Astrocyte (in vitro differentiated cells and primary cell): ENCODE measurements around the gene TRIM47. TPM values are rescaled to one million over a fixed set of nuclear protein-coding genes. Genes with fewer than 3 reads are reported as not detected.
A peak's percentile ranks its signal among the peaks of the same experiment; 100 is the strongest.
"Not testable (repeated sequence)": the region's sequence is repeated elsewhere in the genome, so short reads cannot be mapped to it uniquely, and the experiment has no call there.

ENCODE experiments used
- DNase-seq: peaks from one replicate; pipeline ENCODE4 v3.0.0-alpha.2; 2010; ENCODE audit warnings: low read depth
- FAIRE-seq: peaks from 2 replicates; lab custom pipeline; 2011; peaks lifted over from hg19 to GRCh38; lab: Jason Lieb, UNC
- H2AFZ ChIP-seq: 2 replicates; pipeline ENCODE4 v1.6.0; 2012; ENCODE audit warnings: low read depth, low read length, inconsistent platforms
- H3K27ac ChIP-seq: 2 replicates; pipeline ENCODE4 v1.5.1; 2011; ENCODE audit warnings: low read depth, low read length, inconsistent platforms
- H3K27me3 ChIP-seq: 2 replicates; pipeline ENCODE4 v1.6.0; 2011; ENCODE audit warnings: low read length, inconsistent platforms; ENCODE audit not compliant: insufficient read depth
- H3K36me3 ChIP-seq: 2 replicates; pipeline ENCODE4 v1.5.1; 2011; ENCODE audit warnings: low read length, inconsistent platforms; ENCODE audit not compliant: insufficient read depth
- H3K4me1 ChIP-seq: 2 replicates; pipeline ENCODE4 v1.5.1; 2011; ENCODE audit warnings: low read length, inconsistent platforms; ENCODE audit not compliant: insufficient read depth
- H3K4me2 ChIP-seq: 2 replicates; pipeline ENCODE4 v1.6.0; 2012; ENCODE audit warnings: low read length, inconsistent platforms
- H3K4me3 ChIP-seq: 2 replicates; pipeline ENCODE4 v1.5.1; 2011; ENCODE audit warnings: low read depth, mild to moderate bottlenecking, low read length, inconsistent platforms; ENCODE audit not compliant: insufficient read depth
- H3K79me2 ChIP-seq: 2 replicates; pipeline ENCODE4 v1.6.0; 2012; ENCODE audit warnings: mild to moderate bottlenecking, low read length, inconsistent platforms; ENCODE audit not compliant: insufficient read depth
- H3K9ac ChIP-seq: 2 replicates; pipeline ENCODE4 v1.6.0; 2012; ENCODE audit warnings: mild to moderate bottlenecking, low read length, inconsistent platforms
- H3K9me3 ChIP-seq: 2 replicates; pipeline ENCODE4 v1.5.1; 2012; ENCODE audit warnings: low read depth, mild to moderate bottlenecking, low read length, inconsistent platforms; ENCODE audit not compliant: insufficient read depth
- H4K20me1 ChIP-seq: 2 replicates; pipeline ENCODE4 v1.6.0; 2012; ENCODE audit warnings: low read length, inconsistent platforms; ENCODE audit not compliant: insufficient read depth
- H3K27ac Mint-ChIP-seq: one replicate; pipeline ENCODE4 v1.8.0; 2021; ENCODE audit warnings: mild to moderate bottlenecking, mixed read lengths; ENCODE audit not compliant: unreplicated experiment
- H3K27me3 Mint-ChIP-seq: one replicate; pipeline ENCODE4 v1.8.0; 2021; ENCODE audit warnings: low read depth, mixed read lengths; ENCODE audit not compliant: unreplicated experiment
- H3K36me3 Mint-ChIP-seq: one replicate; pipeline ENCODE4 v1.8.0; 2021; ENCODE audit warnings: low read depth, mixed read lengths; ENCODE audit not compliant: unreplicated experiment
- H3K4me1 Mint-ChIP-seq: one replicate; pipeline ENCODE4 v1.8.0; 2021; ENCODE audit warnings: low read depth, mixed read lengths; ENCODE audit not compliant: unreplicated experiment
- H3K4me3 Mint-ChIP-seq: one replicate; pipeline ENCODE4 v1.8.0; 2021; ENCODE audit warnings: mild to moderate bottlenecking, moderate library complexity, mixed read lengths; ENCODE audit not compliant: unreplicated experiment
- H3K9me3 Mint-ChIP-seq: one replicate; pipeline ENCODE4 v1.8.0; 2021; ENCODE audit warnings: mild to moderate bottlenecking, mixed read lengths; ENCODE audit not compliant: unreplicated experiment
- CTCF ChIP-seq: IDR thresholded peaks from 2 replicates; pipeline ENCODE4 v1.5.1; 2011; ENCODE audit warnings: low read depth, mild to moderate bottlenecking, inconsistent platforms, low read length, moderate library complexity; ENCODE audit not compliant: insufficient read depth
- EZH2 ChIP-seq: IDR thresholded peaks from 2 replicates; pipeline ENCODE4 v1.6.1; 2012; ENCODE audit warnings: mild to moderate bottlenecking, low read length, inconsistent platforms; ENCODE audit not compliant: insufficient read depth
- total RNA-seq: library from RNA; stranded (reverse); gene quantifications from 2 replicates; pipeline ENCODE4 v1.2.1, GENCODE V29; 2021

The TRIM47 gene
- total RNA-seq, 1 donor from 2014 or later, result 5.9 TPM

GRCh38 chr17:75854101-75854748 lies 24.2 kb downstream of the TRIM47 start:
- Histone ChIP-seq H2AFZ (no peak overlapping the region), H3K4me3 (peak overlapping the region; percentile 89), H3K27me3 (no peaks in the 10 kb centered on the region), H3K79me2 (peaks cover 7% of the 10 kb centered on the region), H3K36me3 (peaks cover 6% of the 10 kb centered on the region), H3K4me1 (peaks cover 37% of the 10 kb centered on the region), H3K27ac (peak overlapping the region; percentile 86), H3K4me2 (peak overlapping the region; percentile 94), H4K20me1 (no peaks in the 10 kb centered on the region), H3K9me3 (no peaks in the 10 kb centered on the region), H3K9ac (peak overlapping the region; percentile 82)
- no peak for TF ChIP-seq EZH2
- no peak for TF ChIP-seq CTCF
- H3K27me3 Mint-ChIP-seq, result no peaks in the 10 kb centered on the region
- H3K4me1 Mint-ChIP-seq, result peaks cover 8% of the 10 kb centered on the region
- H3K36me3 Mint-ChIP-seq, result peaks cover 13% of the 10 kb centered on the region
- peak; percentile 58 for DNase-seq
- H3K4me3 Mint-ChIP-seq, result no peak overlapping the region
- FAIRE-seq, result no peak
- no peak overlapping the region for H3K27ac Mint-ChIP-seq
- no peaks in the 10 kb centered on the region for H3K9me3 Mint-ChIP-seq

GRCh38 chr17:75853433-75853832 lies 24.9 kb downstream of the TRIM47 start:
- peaks cover 8% of the 10 kb centered on the region for H3K4me1 Mint-ChIP-seq
- Histone ChIP-seq H3K36me3 (peaks cover 7% of the 10 kb centered on the region), H3K27me3 (no peaks in the 10 kb centered on the region), H3K9me3 (no peaks in the 10 kb centered on the region), H3K4me3 (no peak overlapping the region), H3K4me2 (peak overlapping the region; percentile 94), H2AFZ (no peak overlapping the region), H3K4me1 (peaks cover 37% of the 10 kb centered on the region), H3K27ac (peak overlapping the region; percentile 86), H3K9ac (peak overlapping the region; percentile 82), H3K79me2 (peaks cover 7% of the 10 kb centered on the region), H4K20me1 (peaks cover under 1% of the 10 kb centered on the region)
- TF ChIP-seq CTCF (no peak), EZH2 (no peak)
- peak overlapping the region; percentile 78 for H3K27ac Mint-ChIP-seq
- no peak overlapping the region for H3K4me3 Mint-ChIP-seq
- no peaks in the 10 kb centered on the region for H3K27me3 Mint-ChIP-seq
- FAIRE-seq (no peak), DNase-seq (peak; percentile 57)
- H3K36me3 Mint-ChIP-seq, result peaks cover 17% of the 10 kb centered on the region
- no peaks in the 10 kb centered on the region for H3K9me3 Mint-ChIP-seq

- H3K9me3 ChIP-seq, H3K27me3 ChIP-seq, H3K79me2 ChIP-seq, H4K20me1 ChIP-seq, H3K9me3 Mint-ChIP-seq, H3K27ac Mint-ChIP-seq, FAIRE-seq, H3K4me2 ChIP-seq, H3K36me3 ChIP-seq, H2AFZ ChIP-seq, H3K27me3 Mint-ChIP-seq, H3K4me3 Mint-ChIP-seq, H3K4me1 Mint-ChIP-seq, H3K4me3 ChIP-seq: not testable (repeated sequence)
- Histone ChIP-seq H3K4me1 (peaks cover 37% of the 10 kb centered on the region), H3K27ac (peak overlapping the region; percentile 67), H3K9ac (peak overlapping the region; percentile 54)
- peak; percentile 40 for DNase-seq
- H3K36me3 Mint-ChIP-seq, result peaks cover 21% of the 10 kb centered on the region
These were observed 26.7 kb downstream of the TRIM47 start for GRCh38 chr17:75851693-75851991.
